SHP77 treated with DMSO at 0.1 percent for 48 hours (cell line): ENCODE data around the gene SVBP.

ENCODE experiments used
- DNase-seq: peaks from one replicate; lab custom pipeline; 2025; lab: John Stamatoyannopoulos, UW

The SVBP gene

GRCh38 chr1:42806171-42806570 lies 11.0 kb downstream of the SVBP start:
- no peak for DNase-seq

GRCh38 chr1:42801832-42802473 lies 15.2 kb downstream of the SVBP start:
- DNase-seq, result no peak

- DNase-seq, result no peak
Observed at GRCh38 chr1:42797979-42798378, 19.2 kb downstream of the SVBP start.

- DNase-seq, result no peak
Observed at GRCh38 chr1:42797414-42797813, 19.8 kb downstream of the SVBP start.

GRCh38 chr1:42793824-42794223 lies 23.4 kb downstream of the SVBP start:
- DNase-seq, result no peak

- DNase-seq, result no peak
Observed at GRCh38 chr1:42788021-42788420, 29.2 kb downstream of the SVBP start.

GRCh38 chr1:42786097-42786496 lies 31.1 kb downstream of the SVBP start:
- no peak for DNase-seq

- no peak for DNase-seq
Observed at GRCh38 chr1:42784946-42785693, 32.1 kb downstream of the SVBP start, which contains the start of gene TMEM269. Gene TMEM269, plus strand, starts transcription at chr1:42784991. Its CDS starts 4,903 bp downstream, at chr1:42789894.

GRCh38 chr1:42784547-42784945 lies 32.7 kb downstream of the SVBP start:
- no peak for DNase-seq

- no peak for DNase-seq
Observed at GRCh38 chr1:42783092-42783491, 34.1 kb downstream of the SVBP start.

- DNase-seq, result no peak
Observed at GRCh38 chr1:42780176-42780575, 37.0 kb downstream of the SVBP start.

GRCh38 chr1:42779725-42780124 lies 37.5 kb downstream of the SVBP start:
- DNase-seq, result no peak

GRCh38 chr1:42777852-42778251 lies 39.3 kb downstream of the SVBP start:
- DNase-seq, result no peak

GRCh38 chr1:42776502-42776901 lies 40.7 kb downstream of the SVBP start:
- DNase-seq, result no peak

GRCh38 chr1:42774928-42775526 lies 42.2 kb downstream of the SVBP start:
- no peak for DNase-seq

- DNase-seq, result no peak
Observed at GRCh38 chr1:42773420-42773819, 43.8 kb downstream of the SVBP start.

GRCh38 chr1:42769811-42770210 lies 47.4 kb downstream of the SVBP start:
- no peak for DNase-seq

- DNase-seq, result no peak
Observed at GRCh38 chr1:42768172-42768571, 49.0 kb downstream of the SVBP start.

GRCh38 chr1:42767510-42768000 lies 49.6 kb downstream of the SVBP start:
- DNase-seq, result no peak

GRCh38 chr1:42766741-42767509 lies 50.3 kb downstream of the SVBP start, which contains the start of the genes C1orf50 and P3H1:
Gene C1orf50, plus strand, starts transcription at chr1:42767249. Its CDS starts 63 bp downstream, at chr1:42767312.
Gene P3H1, minus strand, starts transcription at chr1:42767028. Its CDS starts 57 bp downstream, at chr1:42766971.
- peak; percentile 95 for DNase-seq

GRCh38 chr1:42765832-42766740 lies 51.1 kb downstream of the SVBP start:
- DNase-seq, result peak; percentile 43
